OCI-LY1 (cell line): Measurements from ENCODE around the gene H2BW2.

Source experiments
- EZH2 ChIP-seq: fragments of 200-600 bp; sonication (generic), shearing (Covaris generic); IDR thresholded peaks from 2 replicates; pipeline ENCODE4 v1.8.0; 2017; ENCODE audit warnings: borderline replicate concordance, mixed run types, mild to moderate bottlenecking, antibody characterized with exemption, low read length, moderate library complexity, mixed read lengths
- TF ChIP-seq, protein P1 (sequence below): fragments of 200-600 bp; sonication (generic), shearing (Covaris generic); IDR thresholded peaks from 2 replicates; pipeline ENCODE4 v1.5.1; 2017; ENCODE audit warnings: mild to moderate bottlenecking, antibody characterized with exemption, low read length, moderate library complexity, mixed read lengths

DNA sequence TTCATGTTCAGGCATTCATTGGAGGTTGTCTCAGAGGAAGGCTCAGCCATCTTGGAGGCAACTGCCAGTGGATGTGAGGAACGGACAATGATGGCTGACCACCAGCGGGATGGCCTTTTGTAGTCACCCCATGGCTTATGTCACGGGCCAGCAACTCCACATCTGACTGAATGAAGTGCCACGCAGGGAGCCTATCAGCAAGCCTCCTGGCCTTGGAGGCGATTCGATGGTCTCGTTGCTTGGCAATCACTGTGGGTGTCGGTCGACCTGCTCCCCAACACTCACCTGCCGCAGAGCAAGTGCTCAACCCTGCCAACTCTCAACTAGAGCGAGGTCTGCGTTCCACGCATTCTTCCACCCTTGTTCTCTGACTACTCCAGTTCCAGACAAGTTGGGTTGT is 7.4 kb downstream of the H2BW2 start:
- TF ChIP-seq, protein P1, sequence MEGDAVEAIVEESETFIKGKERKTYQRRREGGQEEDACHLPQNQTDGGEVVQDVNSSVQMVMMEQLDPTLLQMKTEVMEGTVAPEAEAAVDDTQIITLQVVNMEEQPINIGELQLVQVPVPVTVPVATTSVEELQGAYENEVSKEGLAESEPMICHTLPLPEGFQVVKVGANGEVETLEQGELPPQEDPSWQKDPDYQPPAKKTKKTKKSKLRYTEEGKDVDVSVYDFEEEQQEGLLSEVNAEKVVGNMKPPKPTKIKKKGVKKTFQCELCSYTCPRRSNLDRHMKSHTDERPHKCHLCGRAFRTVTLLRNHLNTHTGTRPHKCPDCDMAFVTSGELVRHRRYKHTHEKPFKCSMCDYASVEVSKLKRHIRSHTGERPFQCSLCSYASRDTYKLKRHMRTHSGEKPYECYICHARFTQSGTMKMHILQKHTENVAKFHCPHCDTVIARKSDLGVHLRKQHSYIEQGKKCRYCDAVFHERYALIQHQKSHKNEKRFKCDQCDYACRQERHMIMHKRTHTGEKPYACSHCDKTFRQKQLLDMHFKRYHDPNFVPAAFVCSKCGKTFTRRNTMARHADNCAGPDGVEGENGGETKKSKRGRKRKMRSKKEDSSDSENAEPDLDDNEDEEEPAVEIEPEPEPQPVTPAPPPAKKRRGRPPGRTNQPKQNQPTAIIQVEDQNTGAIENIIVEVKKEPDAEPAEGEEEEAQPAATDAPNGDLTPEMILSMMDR: no peak
- no peak for TF ChIP-seq EZH2
